CD4-positive, alpha-beta memory T cell (primary cell): Measurements from ENCODE around the gene COL4A6. TPM values are rescaled to one million over a fixed set of nuclear protein-coding genes. Genes with fewer than 3 reads are reported as not detected.

ENCODE experiments used
- CTCF ChIA-PET: fragments of 350-600 bp; sonication (Branson Sonifier 250); formaldehyde crosslinking; loops from one replicate; lab custom pipeline; 2021; ENCODE audit warnings: inconsistent platforms; ENCODE audit not compliant: partially characterized antibody; lab: Charles Lee
- POLR2A ChIA-PET: fragments of 350-600 bp; sonication (Branson Sonifier 250); formaldehyde crosslinking; loops from one replicate; lab custom pipeline; 2021; ENCODE audit not compliant: partially characterized antibody; lab: Charles Lee
- DNase-seq, 5 donors: peaks; one replicate each; pipeline versions ENCODE4 v3.0.0 to v3.0.0-alpha.2; 2020 to 2022; ENCODE audit warnings: mixed read lengths in 1 of 5
- H3K27ac ChIP-seq: one replicate; pipeline ENCODE4 v1.7.0; 2013; ENCODE audit warnings: low read depth, low read length
- H3K27me3 ChIP-seq: 2 replicates; pipeline ENCODE4 v1.7.0; 2013; ENCODE audit warnings: mild to moderate bottlenecking, low read length, moderate library complexity; ENCODE audit not compliant: insufficient read depth
- H3K36me3 ChIP-seq: 2 replicates; pipeline ENCODE4 v1.7.0; 2013; ENCODE audit warnings: mild to moderate bottlenecking, low read length, moderate library complexity; ENCODE audit not compliant: insufficient read depth
- H3K4me1 ChIP-seq: 2 replicates; pipeline ENCODE4 v1.7.0; 2013; ENCODE audit warnings: mild to moderate bottlenecking, low read length, moderate library complexity; ENCODE audit not compliant: insufficient read depth
- H3K4me3 ChIP-seq, 2 donors: one replicate each; pipeline ENCODE4 v1.7.0; 2013; ENCODE audit warnings: low read length in 2 of 2, mild to moderate bottlenecking in 1 of 2
- H3K9me3 ChIP-seq, 2 donors: one replicate each; pipeline ENCODE4 v1.7.0; 2013; ENCODE audit warnings: low read length in 2 of 2, control low read depth in 1 of 2; ENCODE audit not compliant: control insufficient read depth in 1 of 2
- H3K27ac Mint-ChIP-seq, 7 donors: one replicate each; pipeline ENCODE4 v1.8.0; 2020 to 2021; ENCODE audit warnings: mixed read lengths in 7 of 7, mild to moderate bottlenecking in 6 of 7, inconsistent platforms in 3 of 7, moderate library complexity in 3 of 7
- H3K27me3 Mint-ChIP-seq, 2 donors: one replicate each; pipeline ENCODE4 v1.8.0; 2020 to 2021; ENCODE audit warnings: mixed read lengths in 2 of 2
- H3K36me3 Mint-ChIP-seq, 2 donors: one replicate each; pipeline ENCODE4 v1.8.0; 2020 to 2021; ENCODE audit warnings: mixed read lengths in 2 of 2, inconsistent platforms in 1 of 2, mild to moderate bottlenecking in 1 of 2
- H3K4me1 Mint-ChIP-seq, 4 donors: one replicate each; pipeline ENCODE4 v1.8.0; 2020 to 2021; ENCODE audit warnings: mixed read lengths in 4 of 4, mild to moderate bottlenecking in 1 of 4
- H3K4me3 Mint-ChIP-seq, 8 donors: one replicate each; pipeline ENCODE4 v1.8.0; 2020 to 2021; ENCODE audit warnings: mixed read lengths in 8 of 8, mild to moderate bottlenecking in 7 of 8, moderate library complexity in 6 of 8, inconsistent platforms in 3 of 8
- H3K9me3 Mint-ChIP-seq, 8 donors: one replicate each; pipeline ENCODE4 v1.8.0; 2020 to 2021; ENCODE audit warnings: mixed read lengths in 8 of 8, mild to moderate bottlenecking in 5 of 8, inconsistent platforms in 3 of 8, moderate library complexity in 1 of 8
- intact Hi-C: fragments of 100-400 bp; cut with micrococcal nuclease; formaldehyde crosslinking; loops from one replicate; pipeline ENCODE4 v1.15.1; 2023
- polyA plus RNA-seq, 2 donors: library from polyadenylated mRNA; unstranded; fragments of 300-500 nt; fragmentation: Illumina TruSeq; gene quantifications; one replicate each; pipeline ENCODE4 v1.2.3, GENCODE V29; 2021
- total RNA-seq, 2 experiments: library from RNA; stranded (reverse); gene quantifications; one replicate each; pipeline ENCODE4 v1.2.3, GENCODE V29; 2021

COL4A6 gene
- total and polyA plus RNA-seq, 4 experiments from 2014 or later, result not detected

- H3K4me3 Mint-ChIP-seq, result no peak overlapping the region
- H3K36me3 Mint-ChIP-seq, result no peaks in the 10 kb centered on the region
- Histone ChIP-seq H3K4me3 (no peak overlapping the region), H3K4me1 (no peaks in the 10 kb centered on the region), H3K27me3 (no peaks in the 10 kb centered on the region), H3K36me3 (no peaks in the 10 kb centered on the region), H3K27ac (no peak overlapping the region), H3K9me3 (no peaks in the 10 kb centered on the region)
- ChIA-PET POLR2A (no interaction called here), CTCF (no interaction called here)
- H3K27ac Mint-ChIP-seq, result no peak overlapping the region
- DNase-seq, result no peak
- peaks cover 0 to 2% (median 0%) of the 10 kb centered on the region in 8 donors for H3K9me3 Mint-ChIP-seq
- H3K27me3 Mint-ChIP-seq, result peaks cover 2 to 4% of the 10 kb centered on the region in 2 donors
- intact Hi-C loops, result no loop called here
- no peaks in the 10 kb centered on the region for H3K4me1 Mint-ChIP-seq
Observed at GRCh38 chrX:108254636-108255035, 183.6 kb downstream of the COL4A6 start.

- H3K4me1 ChIP-seq, result no peaks in the 10 kb centered on the region
- no peak overlapping the region for H3K27ac Mint-ChIP-seq
- H3K27me3 Mint-ChIP-seq, result peaks cover 0 to 2% of the 10 kb centered on the region in 2 donors
- H3K9me3 ChIP-seq, result no peaks in the 10 kb centered on the region
- no peaks in the 10 kb centered on the region for H3K36me3 ChIP-seq
- ChIA-PET POLR2A (no interaction called here), CTCF (no interaction called here)
- no peaks in the 10 kb centered on the region for H3K9me3 Mint-ChIP-seq
- no peak overlapping the region for H3K27ac ChIP-seq
- H3K36me3 Mint-ChIP-seq, result no peaks in the 10 kb centered on the region
- intact Hi-C loops, result no loop called here
- no peak overlapping the region for H3K4me3 ChIP-seq
- H3K4me1 Mint-ChIP-seq, result no peaks in the 10 kb centered on the region
- H3K4me3 Mint-ChIP-seq, result no peak overlapping the region
- H3K27me3 ChIP-seq, result no peaks in the 10 kb centered on the region
- DNase-seq, result no peak
Observed at GRCh38 chrX:108250654-108251579, 187.3 kb downstream of the COL4A6 start.

- Histone ChIP-seq H3K27me3 (no peaks in the 10 kb centered on the region), H3K9me3 (no peaks in the 10 kb centered on the region), H3K4me3 (no peak overlapping the region), H3K27ac (no peak overlapping the region), H3K4me1 (no peaks in the 10 kb centered on the region), H3K36me3 (no peaks in the 10 kb centered on the region)
- Mint-ChIP-seq H3K36me3 (no peaks in the 10 kb centered on the region), H3K9me3 (no peaks in the 10 kb centered on the region), H3K27me3 (peaks cover 1 to 2% of the 10 kb centered on the region in 2 donors), H3K4me3 (no peak overlapping the region), H3K27ac (no peak overlapping the region), H3K4me1 (no peaks in the 10 kb centered on the region)
- CTCF ChIA-PET, result no interaction called here
- POLR2A ChIA-PET, result no interaction called here
- intact Hi-C loops, result no loop called here
- DNase-seq, result no peak
Observed at GRCh38 chrX:108246304-108246954, 191.8 kb downstream of the COL4A6 start.

- Histone ChIP-seq H3K27ac (no peak overlapping the region), H3K27me3 (no peaks in the 10 kb centered on the region), H3K4me1 (no peaks in the 10 kb centered on the region), H3K9me3 (no peaks in the 10 kb centered on the region), H3K36me3 (no peaks in the 10 kb centered on the region), H3K4me3 (no peak overlapping the region)
- no peaks in the 10 kb centered on the region for H3K36me3 Mint-ChIP-seq
- H3K27ac Mint-ChIP-seq, result no peak overlapping the region
- ChIA-PET CTCF (no interaction called here), POLR2A (no interaction called here)
- H3K27me3 Mint-ChIP-seq, result peaks cover 1 to 2% of the 10 kb centered on the region in 2 donors
- intact Hi-C loops, result no loop called here
- H3K4me1 Mint-ChIP-seq, result no peaks in the 10 kb centered on the region
- H3K9me3 Mint-ChIP-seq, result no peaks in the 10 kb centered on the region
- H3K4me3 Mint-ChIP-seq, result no peak overlapping the region
- DNase-seq, result no peak
Observed at GRCh38 chrX:108245462-108245861, 192.8 kb downstream of the COL4A6 start.

- no peaks in the 10 kb centered on the region for H3K27me3 ChIP-seq
- ChIA-PET CTCF (no interaction called here), POLR2A (no interaction called here)
- Mint-ChIP-seq H3K36me3 (no peaks in the 10 kb centered on the region), H3K4me1 (no peaks in the 10 kb centered on the region), H3K27ac (no peak overlapping the region), H3K9me3 (peaks cover 0 to 3% (median 0%) of the 10 kb centered on the region in 8 donors), H3K27me3 (peaks cover 0 to 3% of the 10 kb centered on the region in 2 donors), H3K4me3 (no peak overlapping the region)
- H3K4me1 ChIP-seq, result no peaks in the 10 kb centered on the region
- H3K27ac ChIP-seq, result no peak overlapping the region
- no peak for DNase-seq
- intact Hi-C loops, result no loop called here
- H3K4me3 ChIP-seq, result no peak overlapping the region
- H3K36me3 ChIP-seq, result no peaks in the 10 kb centered on the region
- H3K9me3 ChIP-seq, result no peaks in the 10 kb centered on the region
Observed at GRCh38 chrX:108235986-108236385, 202.2 kb downstream of the COL4A6 start.

- Mint-ChIP-seq H3K9me3 (no peaks in the 10 kb centered on the region), H3K27ac (no peak overlapping the region), H3K27me3 (peaks cover 2 to 6% of the 10 kb centered on the region in 2 donors), H3K4me1 (no peaks in the 10 kb centered on the region), H3K4me3 (no peak overlapping the region), H3K36me3 (no peaks in the 10 kb centered on the region)
- intact Hi-C loops, result no loop called here
- Histone ChIP-seq H3K36me3 (no peaks in the 10 kb centered on the region), H3K4me3 (no peak overlapping the region), H3K27me3 (no peaks in the 10 kb centered on the region), H3K27ac (no peak overlapping the region), H3K4me1 (no peaks in the 10 kb centered on the region), H3K9me3 (no peaks in the 10 kb centered on the region)
- DNase-seq, result no peak
- ChIA-PET POLR2A (no interaction called here), CTCF (no interaction called here)
Observed at GRCh38 chrX:108230574-108230973, 207.6 kb downstream of the COL4A6 start.
